Keratinocyte (primary cell): ENCODE data around the gene TXNRD1. TPM values are rescaled to one million over a fixed set of nuclear protein-coding genes. Genes with fewer than 3 reads are reported as not detected.

ENCODE experiments used
- DNase-seq: peaks from one replicate; pipeline ENCODE4 v3.0.0-alpha.2; 2011; ENCODE audit warnings: low read depth, missing footprints, low spot score
- FAIRE-seq: peaks from 2 replicates; lab custom pipeline; 2011; peaks lifted over from hg19 to GRCh38; lab: Jason Lieb, UNC
- H2AFZ ChIP-seq: 2 replicates; pipeline ENCODE4 v1.6.0; 2012; ENCODE audit warnings: low read length, control low read depth, inconsistent platforms; ENCODE audit not compliant: control insufficient read depth
- H3K27ac ChIP-seq: 2 replicates; pipeline ENCODE4 v1.5.1; 2011; ENCODE audit warnings: low read length; ENCODE audit not compliant: control insufficient read depth, insufficient read depth
- H3K27me3 ChIP-seq: 3 replicates; pipeline ENCODE4 v1.6.0; 2011; ENCODE audit warnings: low read length; ENCODE audit not compliant: control insufficient read depth, insufficient read depth; ENCODE audit errors: extremely low read depth
- H3K36me3 ChIP-seq, 2 experiments: 2 replicates in 1 of 2; 3 replicates in 1 of 2; pipeline ENCODE4 v1.5.1; 2011; ENCODE audit warnings: low read length in 2 of 2, mild to moderate bottlenecking in 1 of 2; ENCODE audit not compliant: control insufficient read depth in 2 of 2, insufficient read depth in 2 of 2; ENCODE audit errors: extremely low read depth in 1 of 2
- H3K4me1 ChIP-seq: 3 replicates; pipeline ENCODE4 v1.5.1; 2011; ENCODE audit warnings: low read length; ENCODE audit not compliant: control insufficient read depth, insufficient read depth; ENCODE audit errors: extremely low read depth
- H3K4me2 ChIP-seq: 3 replicates; pipeline ENCODE4 v1.6.0; 2011; ENCODE audit warnings: low read depth, low read length; ENCODE audit not compliant: control insufficient read depth, insufficient read depth; ENCODE audit errors: extremely low read depth
- H3K4me3 ChIP-seq, 3 experiments: fragments of 200-600 bp in 1 of 3; sonication (generic) in 1 of 3; 2 replicates in 2 of 3; 3 replicates in 1 of 3; pipeline ENCODE4 v1.5.1; 2011 to 2016; ENCODE audit warnings: low read length in 3 of 3, mild to moderate bottlenecking in 3 of 3, control low read depth in 2 of 3, inconsistent platforms in 1 of 3, low read depth in 1 of 3, mixed read lengths in 1 of 3, mixed run types in 1 of 3, moderate library complexity in 1 of 3; ENCODE audit not compliant: control insufficient read depth in 2 of 3, insufficient read depth in 2 of 3; ENCODE audit errors: extremely low read depth in 1 of 3
- H3K79me2 ChIP-seq: 2 replicates; pipeline ENCODE4 v1.6.0; 2012; ENCODE audit warnings: low read length; ENCODE audit not compliant: control insufficient read depth, insufficient read depth
- H3K9ac ChIP-seq: 3 replicates; pipeline ENCODE4 v1.6.0; 2011; ENCODE audit warnings: low read length; ENCODE audit not compliant: control insufficient read depth, insufficient read depth; ENCODE audit errors: extremely low read depth
- H3K9me1 ChIP-seq: 3 replicates; pipeline ENCODE4 v1.6.0; 2011; ENCODE audit warnings: low read length; ENCODE audit not compliant: control insufficient read depth, insufficient read depth; ENCODE audit errors: extremely low read depth
- H3K9me3 ChIP-seq: 2 replicates; pipeline ENCODE4 v1.5.1; 2012; ENCODE audit warnings: low read depth, low read length; ENCODE audit not compliant: control insufficient read depth
- H4K20me1 ChIP-seq: 3 replicates; pipeline ENCODE4 v1.6.0; 2011; ENCODE audit warnings: low read length; ENCODE audit not compliant: control insufficient read depth, insufficient read depth; ENCODE audit errors: extremely low read depth
- EZH2 ChIP-seq: IDR thresholded peaks from one replicate; pipeline ENCODE4 v1.6.1; 2012; ENCODE audit warnings: inconsistent platforms, mild to moderate bottlenecking, low read length, moderate library complexity
- dilution Hi-C: fragments of 300-500 bp; cut with MboI; formaldehyde crosslinking; loops from one replicate; pipeline ENCODE4 v1.7.0; 2020; ENCODE audit warnings: low sequenced_read_pairs; ENCODE audit not compliant: extremely low pct_ligation_motif_present
- polyA plus RNA-seq, 5 experiments: library from polyadenylated mRNA; depleted of rRNA in 3 of 5; stranded (reverse) in 3 of 5; stranded (forward) in 1 of 5; unstranded in 1 of 5; fragments of >200 nt; gene quantifications; 1 replicate in 1 of 5; 2 replicates in 3 of 5; 3 replicates in 1 of 5; pipeline versions ENCODE4 v1.2.1 to v1.2.3, GENCODE V29; 2011 to 2012; ENCODE audit warnings: missing spikeins in 2 of 5, low read depth in 1 of 5, low replicate concordance in 1 of 5
- TF ChIP-seq, protein P1 (sequence below), 3 experiments: IDR thresholded peaks in 1 of 3; conservative IDR thresholded peaks in 1 of 3; optimal IDR thresholded peaks in 1 of 3; 2 replicates in 2 of 3; 3 replicates in 1 of 3; pipeline versions ENCODE3 to v1.5.1; 2011; ENCODE audit warnings: low read length in 3 of 3, mild to moderate bottlenecking in 3 of 3, moderate library complexity in 2 of 3, control low read depth in 1 of 3, inconsistent platforms in 1 of 3; ENCODE audit not compliant: insufficient read depth in 2 of 3; ENCODE audit errors: extremely low read depth in 1 of 3

The TXNRD1 gene
- polyA plus RNA-seq, 1 donor (not counting 4 experiments of a cell fraction or from before 2014, with no cell fraction given), result 88.9 TPM

DNA sequence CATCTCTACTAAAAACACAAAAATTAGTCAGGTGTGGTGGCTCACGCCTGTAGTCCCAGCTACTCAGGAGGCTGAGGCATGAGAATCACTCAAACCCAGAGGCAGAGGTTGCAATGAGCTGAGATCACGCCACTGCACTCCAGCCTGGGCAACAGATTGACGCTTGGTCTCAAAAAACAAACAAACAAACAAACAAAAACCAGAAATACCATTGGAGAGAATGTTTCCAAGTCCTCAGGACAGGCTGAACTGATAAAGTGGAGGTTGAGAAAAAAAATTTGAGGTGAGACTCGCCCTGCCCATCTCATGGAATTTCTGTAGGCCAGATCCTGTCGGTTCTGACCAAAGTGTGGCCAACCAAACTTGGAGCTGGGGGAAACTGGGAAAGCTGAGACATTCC is 47.0 kb upstream of the TXNRD1 start:
- no peaks in the 10 kb centered on the region for H3K79me2 ChIP-seq
- dilution Hi-C loops, result no loop called here
- no peaks in the 10 kb centered on the region for H3K9me1 ChIP-seq
- FAIRE-seq (no peak), DNase-seq (no peak)
- no peak overlapping the region for H3K27ac ChIP-seq
- TF ChIP-seq, protein P1, sequence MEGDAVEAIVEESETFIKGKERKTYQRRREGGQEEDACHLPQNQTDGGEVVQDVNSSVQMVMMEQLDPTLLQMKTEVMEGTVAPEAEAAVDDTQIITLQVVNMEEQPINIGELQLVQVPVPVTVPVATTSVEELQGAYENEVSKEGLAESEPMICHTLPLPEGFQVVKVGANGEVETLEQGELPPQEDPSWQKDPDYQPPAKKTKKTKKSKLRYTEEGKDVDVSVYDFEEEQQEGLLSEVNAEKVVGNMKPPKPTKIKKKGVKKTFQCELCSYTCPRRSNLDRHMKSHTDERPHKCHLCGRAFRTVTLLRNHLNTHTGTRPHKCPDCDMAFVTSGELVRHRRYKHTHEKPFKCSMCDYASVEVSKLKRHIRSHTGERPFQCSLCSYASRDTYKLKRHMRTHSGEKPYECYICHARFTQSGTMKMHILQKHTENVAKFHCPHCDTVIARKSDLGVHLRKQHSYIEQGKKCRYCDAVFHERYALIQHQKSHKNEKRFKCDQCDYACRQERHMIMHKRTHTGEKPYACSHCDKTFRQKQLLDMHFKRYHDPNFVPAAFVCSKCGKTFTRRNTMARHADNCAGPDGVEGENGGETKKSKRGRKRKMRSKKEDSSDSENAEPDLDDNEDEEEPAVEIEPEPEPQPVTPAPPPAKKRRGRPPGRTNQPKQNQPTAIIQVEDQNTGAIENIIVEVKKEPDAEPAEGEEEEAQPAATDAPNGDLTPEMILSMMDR (optimal IDR thresholded peaks at IDR 0.05 in 1 of 3, IDR thresholded peaks at IDR 0.05 in 1 of 3, conservative IDR thresholded peaks at IDR 0.05 in 1 of 3; ENCODE audit: extremely low read depth in 1 of 3, insufficient read depth in 2 of 3, low read length in 3 of 3), result no peak
- TF ChIP-seq EZH2, result no peak
- no peak overlapping the region for H3K9ac ChIP-seq
- H3K36me3 ChIP-seq, result no peaks in the 10 kb centered on the region
- H2AFZ ChIP-seq, result no peak overlapping the region
- no peaks in the 10 kb centered on the region for H3K4me1 ChIP-seq
- no peaks in the 10 kb centered on the region for H4K20me1 ChIP-seq
- H3K4me3 ChIP-seq, result no peak overlapping the region
- no peaks in the 10 kb centered on the region for H3K9me3 ChIP-seq
- no peaks in the 10 kb centered on the region for H3K27me3 ChIP-seq
- H3K4me2 ChIP-seq, result no peak overlapping the region

DNA sequence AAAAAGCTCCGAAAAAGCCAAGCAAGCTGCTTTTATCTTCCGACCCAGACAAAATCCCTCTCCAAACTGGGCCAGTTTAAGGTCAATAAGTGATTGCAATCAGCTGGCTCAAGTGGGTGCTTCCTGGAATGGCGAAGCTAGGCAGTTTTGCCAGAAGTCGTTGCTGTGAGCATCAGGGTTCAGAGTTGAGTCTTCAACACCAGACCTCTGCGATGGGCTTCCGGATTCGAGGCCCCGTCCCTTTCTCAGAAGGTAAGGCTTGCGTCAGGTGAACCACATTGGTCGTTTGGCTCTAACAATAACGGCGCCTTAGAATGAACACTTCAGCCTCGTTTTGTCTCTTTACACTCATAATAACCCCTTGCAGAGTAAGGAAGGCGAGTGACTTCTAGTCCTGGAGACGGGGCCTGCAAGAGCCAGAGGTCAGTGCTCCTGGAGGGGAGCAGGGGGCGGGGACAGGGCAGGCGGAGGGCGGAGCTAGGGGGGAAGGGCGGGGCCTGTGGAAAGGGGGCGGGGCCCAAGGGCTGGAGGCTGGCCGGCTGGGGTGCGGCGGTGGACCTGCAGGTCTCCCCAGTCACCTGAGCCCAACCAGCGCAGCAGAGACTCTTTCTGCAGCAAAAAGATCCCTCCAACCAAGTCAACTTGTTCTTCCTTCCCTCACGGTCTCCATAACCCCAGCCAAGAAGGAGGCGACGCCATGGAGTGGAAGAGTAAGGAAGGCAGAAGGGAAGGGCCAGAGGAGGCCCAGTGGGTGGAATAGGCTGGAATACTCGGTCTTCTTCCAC is 43.6 kb upstream of the TXNRD1 start:
- Histone ChIP-seq H3K4me2 (no peak overlapping the region), H3K9me3 (no peaks in the 10 kb centered on the region), H3K4me3 (no peak overlapping the region), H3K27ac (no peak overlapping the region), H2AFZ (no peak overlapping the region), H3K27me3 (no peaks in the 10 kb centered on the region), H4K20me1 (no peaks in the 10 kb centered on the region), H3K9me1 (no peaks in the 10 kb centered on the region), H3K79me2 (no peaks in the 10 kb centered on the region), H3K9ac (no peak overlapping the region), H3K36me3 (no peaks in the 10 kb centered on the region), H3K4me1 (no peaks in the 10 kb centered on the region)
- TF ChIP-seq, protein P1 (optimal IDR thresholded peaks at IDR 0.05 in 1 of 3, IDR thresholded peaks at IDR 0.05 in 1 of 3, conservative IDR thresholded peaks at IDR 0.05 in 1 of 3; ENCODE audit: extremely low read depth in 1 of 3, insufficient read depth in 2 of 3, low read length in 3 of 3), result no peak
- no peak for TF ChIP-seq EZH2
- FAIRE-seq (no peak), DNase-seq (no peak)
- dilution Hi-C loops, result no loop called here
